Ishikawa (cell line): Measurements from ENCODE around the gene RBM19.

Source experiments
- MAX ChIP-seq: IDR thresholded peaks from 2 replicates; pipeline ENCODE4 v1.6.1; 2012
- RAD21 ChIP-seq: IDR thresholded peaks from 2 replicates; pipeline ENCODE4 v1.6.1; 2012; ENCODE audit warnings: low read depth
- USF1 ChIP-seq: IDR thresholded peaks from 2 replicates; pipeline ENCODE4 v1.6.1; 2012

GRCh38 chr12:113827539-113828114 lies 138.5 kb downstream of the RBM19 start:
- TF ChIP-seq RAD21 = no peak
- TF ChIP-seq MAX = no peak
- TF ChIP-seq USF1 = no peak
